Caco-2 (cell line): ENCODE measurements around the gene RASIP1. TPM values are rescaled to one million over a fixed set of nuclear protein-coding genes. Genes with fewer than 3 reads are reported as not detected.
A peak's percentile ranks its signal among the peaks of the same experiment; 100 is the strongest.

Experiments
- BruUV-seq: library from RNA; stranded (reverse); fragments of 400-500 nt; replicated peaks from 2 replicates; lab custom pipeline; 2021; lab: Mats Ljungman, UMichigan
- CTCF ChIA-PET: fragments of 300-600 bp; sonication (Branson Sonifier 250); formaldehyde crosslinking; loops from one replicate; lab custom pipeline; 2022; ENCODE audit warnings: antibody characterized with exemption; lab: Charles Lee
- POLR2A ChIA-PET: fragments of 300-600 bp; sonication (Branson Sonifier 250); formaldehyde crosslinking; loops from one replicate; lab custom pipeline; 2022; ENCODE audit warnings: antibody characterized with exemption; lab: Charles Lee
- DNase-seq, 2 experiments: peaks; one replicate each; pipeline versions ENCODE4 v3.0.0 to v3.0.0-alpha.2; 2020 to 2022
- H3K27me3 ChIP-seq: replicated peaks from 2 replicates; pipeline ENCODE4 v1.6.0; 2011; ENCODE audit warnings: low read length; ENCODE audit not compliant: control insufficient read depth, insufficient read depth
- H3K36me3 ChIP-seq: 2 replicates; pipeline ENCODE4 v1.5.1; 2011; ENCODE audit warnings: low read length; ENCODE audit not compliant: control insufficient read depth, insufficient read depth
- H3K4me1 ChIP-seq: fragments of 250-450 bp; sonication (Bioruptor Pico); 2 replicates; pipeline ENCODE4 v1.5.1; 2020; ENCODE audit warnings: mild to moderate bottlenecking
- H3K4me3 ChIP-seq: 2 replicates; pipeline ENCODE4 v1.5.1; 2011; ENCODE audit warnings: low read depth, mild to moderate bottlenecking, control low read depth, low read length
- H3K9me3 ChIP-seq: fragments of 250-450 bp; sonication (Bioruptor Pico); 2 replicates; pipeline ENCODE4 v1.5.1; 2020; ENCODE audit warnings: mild to moderate bottlenecking, moderate library complexity
- H3K27ac Mint-ChIP-seq: one replicate; pipeline ENCODE4 v1.8.0; 2022; ENCODE audit warnings: mixed read lengths; ENCODE audit not compliant: unreplicated experiment
- H3K27me3 Mint-ChIP-seq: one replicate; pipeline ENCODE4 v1.8.0; 2022; ENCODE audit warnings: mixed read lengths; ENCODE audit not compliant: insufficient read depth, unreplicated experiment
- H3K36me3 Mint-ChIP-seq: one replicate; pipeline ENCODE4 v1.8.0; 2022; ENCODE audit warnings: mild to moderate bottlenecking, mixed read lengths; ENCODE audit not compliant: insufficient read depth, unreplicated experiment
- H3K4me1 Mint-ChIP-seq: one replicate; pipeline ENCODE4 v1.8.0; 2022; ENCODE audit warnings: low read depth, mixed read lengths; ENCODE audit not compliant: unreplicated experiment
- H3K4me3 Mint-ChIP-seq: one replicate; pipeline ENCODE4 v1.8.0; 2022; ENCODE audit warnings: mild to moderate bottlenecking, moderate library complexity, mixed read lengths; ENCODE audit not compliant: unreplicated experiment
- H3K9me3 Mint-ChIP-seq: one replicate; pipeline ENCODE4 v1.8.0; 2022; ENCODE audit warnings: mixed read lengths; ENCODE audit not compliant: unreplicated experiment
- CTCF ChIP-seq, 2 experiments: fragments of 200-600 bp in 1 of 2; IDR thresholded peaks; 1 replicate in 1 of 2; 2 replicates in 1 of 2; pipeline versions ENCODE4 v1.5.1 to v1.8.0; 2011 to 2022; ENCODE audit warnings: antibody characterized with exemption in 1 of 2, control low read depth in 1 of 2, inconsistent platforms in 1 of 2, low read depth in 1 of 2, low read length in 1 of 2, mild to moderate bottlenecking in 1 of 2, moderate library complexity in 1 of 2; ENCODE audit not compliant: insufficient read depth in 1 of 2, severe bottlenecking in 1 of 2, unreplicated experiment in 1 of 2
- intact Hi-C: fragments of 100-400 bp; cut with micrococcal nuclease; formaldehyde crosslinking; loops from one replicate; pipeline ENCODE4 v1.10.0; 2022; ENCODE audit not compliant: unreplicated experiment
- total RNA-seq: library from RNA; stranded (reverse); gene quantifications from 2 replicates; pipeline ENCODE4 v1.2.3, GENCODE V29; 2022

Gene RASIP1
- total RNA-seq, 1 experiment from 2014 or later: 5.9 TPM

- H3K4me1 Mint-ChIP-seq: peaks cover 25% of the 10 kb centered on the region
- peaks cover 27% of the 10 kb centered on the region for H3K36me3 Mint-ChIP-seq
- Histone ChIP-seq H3K36me3 (no peaks in the 10 kb centered on the region), H3K4me3 (peak overlapping the region; percentile 74), H3K4me1 (peaks cover 16% of the 10 kb centered on the region), H3K27me3 (no peaks in the 10 kb centered on the region), H3K9me3 (peaks cover 7% of the 10 kb centered on the region; the same call in 1 of the 2 replicates)
- CTCF ChIA-PET: interaction anchor here (1.0 to 3.3 kb wide), 11 partner anchors 12 to 392 kb away, joined by 3 to 37 read pairs (median 6); partner anchors contain the start of genes CA11 and FUT2
- POLR2A ChIA-PET: interaction anchor here (0.6 to 1.7 kb wide), 9 partner anchors 12 to 280 kb away, joined by 3 to 12 read pairs (median 4); partner anchors contain the start of genes CA11, FUT2, PPP1R15A and RUVBL2
- DNase-seq: peak; percentile 56 to 64
- H3K27ac Mint-ChIP-seq: peak overlapping the region; percentile 90
- TSS peak; percentile 25 for BruUV-seq
- peak; percentile 31 to 35 for TF ChIP-seq CTCF (IDR thresholded peaks at IDR 0.05; ENCODE audit: insufficient read depth in 1 of 2, low read depth in 1 of 2, low read length in 1 of 2, severe bottlenecking in 1 of 2, unreplicated experiment in 1 of 2)
- no peaks in the 10 kb centered on the region for H3K27me3 Mint-ChIP-seq
- H3K9me3 Mint-ChIP-seq: no peaks in the 10 kb centered on the region
- intact Hi-C loops: loop anchor here (5.0 kb wide), 1 partner anchor 36 kb away; no protein-coding TSS in a partner anchor
- peak overlapping the region; percentile 84 for H3K4me3 Mint-ChIP-seq
Observed at GRCh38 chr19:48713041-48713863, 27.2 kb downstream of the RASIP1 start.

GRCh38 chr19:48711106-48711662 lies 29.2 kb downstream of the RASIP1 start:
- Mint-ChIP-seq H3K4me3 (no peak overlapping the region), H3K36me3 (peaks cover 28% of the 10 kb centered on the region), H3K4me1 (peaks cover 18% of the 10 kb centered on the region), H3K27ac (no peak overlapping the region), H3K9me3 (no peaks in the 10 kb centered on the region), H3K27me3 (no peaks in the 10 kb centered on the region)
- no TSS peak for BruUV-seq
- no peak overlapping the region for H3K4me3 ChIP-seq
- DNase-seq: no peak
- peaks cover 16% of the 10 kb centered on the region for H3K4me1 ChIP-seq
- intact Hi-C loops: loop anchor here (5.0 kb wide), 1 partner anchor 34 kb away; no protein-coding TSS in a partner anchor
- no peaks in the 10 kb centered on the region for H3K27me3 ChIP-seq
- peaks cover 7% of the 10 kb centered on the region; the same call in 1 of the 2 replicates for H3K9me3 ChIP-seq
- H3K36me3 ChIP-seq: no peaks in the 10 kb centered on the region
- ChIA-PET CTCF (no interaction called here), POLR2A (no interaction called here)
- TF ChIP-seq CTCF (IDR thresholded peaks at IDR 0.05; ENCODE audit: insufficient read depth in 1 of 2, low read depth in 1 of 2, low read length in 1 of 2, severe bottlenecking in 1 of 2, unreplicated experiment in 1 of 2): no peak

- peaks cover 7% of the 10 kb centered on the region for H3K4me1 Mint-ChIP-seq
- H3K36me3 Mint-ChIP-seq: peaks cover 37% of the 10 kb centered on the region
- Histone ChIP-seq H3K36me3 (no peaks in the 10 kb centered on the region), H3K4me3 (no peak overlapping the region), H3K27me3 (no peaks in the 10 kb centered on the region), H3K9me3 (peaks cover 7% of the 10 kb centered on the region; the same call in 1 of the 2 replicates), H3K4me1 (peaks cover 7% of the 10 kb centered on the region)
- no peak for TF ChIP-seq CTCF (IDR thresholded peaks at IDR 0.05; ENCODE audit: insufficient read depth in 1 of 2, low read depth in 1 of 2, low read length in 1 of 2, severe bottlenecking in 1 of 2, unreplicated experiment in 1 of 2)
- CTCF ChIA-PET: no interaction called here
- POLR2A ChIA-PET: no interaction called here
- intact Hi-C loops: no loop called here
- BruUV-seq: no TSS peak
- H3K4me3 Mint-ChIP-seq: no peak overlapping the region
- no peaks in the 10 kb centered on the region for H3K27me3 Mint-ChIP-seq
- H3K27ac Mint-ChIP-seq: no peak overlapping the region
- no peak for DNase-seq
- H3K9me3 Mint-ChIP-seq: no peaks in the 10 kb centered on the region
Observed at GRCh38 chr19:48708471-48708870, 31.9 kb downstream of the RASIP1 start.
